KG1 (cell line): Measurements from ENCODE around the gene NCS1.

Experiments used
- DNase-seq: peaks from one replicate; lab custom pipeline; 2025; lab: John Stamatoyannopoulos, UW

NCS1 gene

DNA sequence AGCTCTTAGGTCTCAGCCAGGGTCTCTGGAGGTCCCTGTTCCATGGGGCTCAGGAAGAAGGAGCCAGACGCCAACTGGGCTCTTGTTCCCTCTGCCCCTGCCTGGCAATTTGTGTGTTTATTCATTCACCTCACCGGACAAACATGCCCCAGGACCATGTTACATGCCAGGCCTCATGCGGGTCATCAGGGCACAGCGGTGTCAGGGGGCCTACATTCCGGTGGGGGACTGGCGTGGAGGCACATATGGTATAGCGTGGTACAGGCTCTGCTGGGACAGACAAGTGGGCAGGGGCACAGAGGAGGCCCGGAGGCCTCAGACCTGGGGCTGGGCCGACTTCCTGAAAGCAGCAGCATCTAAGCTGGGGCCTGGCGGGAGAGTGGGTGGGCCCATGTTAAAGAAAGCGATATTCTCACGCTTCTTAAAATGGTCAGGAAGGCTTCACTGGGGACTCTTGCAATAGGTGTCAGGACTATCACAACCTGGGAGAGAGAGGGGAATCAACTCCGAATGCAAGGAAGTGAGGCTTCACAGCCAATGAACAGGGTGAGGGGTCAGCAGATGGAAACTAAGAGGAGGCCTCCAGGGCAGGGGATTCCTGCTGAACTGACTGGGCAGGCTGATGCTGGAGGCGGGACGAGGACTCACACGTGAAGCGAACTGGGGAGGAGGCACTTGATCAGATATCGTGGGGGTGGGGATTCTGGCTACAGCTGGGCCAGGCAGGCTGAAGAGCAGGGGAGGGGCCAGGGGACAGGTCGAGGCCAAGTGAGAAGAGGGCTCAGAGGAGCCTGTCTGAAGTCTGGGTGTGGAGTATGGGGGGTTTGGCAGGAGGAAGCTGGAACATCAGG is 41.9 kb downstream of the NCS1 start:
- no peak for DNase-seq

DNA sequence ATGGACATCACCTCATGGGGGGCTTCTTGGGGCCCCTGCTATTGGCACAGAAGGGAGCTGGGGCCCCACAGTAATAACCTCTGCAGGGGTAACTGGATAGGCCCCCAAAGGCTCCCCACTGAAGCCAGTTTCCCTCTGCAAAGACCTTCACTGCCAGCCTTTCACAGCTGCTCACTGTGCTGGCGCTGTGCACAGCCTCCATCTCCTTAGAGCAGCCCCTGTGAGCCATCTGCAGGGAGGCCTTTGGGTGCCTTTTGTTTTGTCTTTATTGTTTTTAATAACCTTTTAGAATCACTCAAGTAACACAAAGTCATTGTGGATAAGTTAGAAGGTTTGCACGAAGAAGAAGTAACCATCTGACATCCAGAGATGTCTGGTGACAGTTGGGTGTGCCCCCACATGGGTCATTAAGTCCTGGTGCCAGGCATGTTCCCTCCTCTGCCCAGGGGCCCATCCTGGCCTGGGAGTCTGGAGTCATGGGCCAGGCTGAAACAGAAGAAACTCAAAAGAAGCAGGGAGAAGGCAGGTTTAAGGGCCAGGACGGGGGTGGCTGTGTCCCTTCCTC is 42.7 kb downstream of the NCS1 start:
- no peak for DNase-seq

DNA sequence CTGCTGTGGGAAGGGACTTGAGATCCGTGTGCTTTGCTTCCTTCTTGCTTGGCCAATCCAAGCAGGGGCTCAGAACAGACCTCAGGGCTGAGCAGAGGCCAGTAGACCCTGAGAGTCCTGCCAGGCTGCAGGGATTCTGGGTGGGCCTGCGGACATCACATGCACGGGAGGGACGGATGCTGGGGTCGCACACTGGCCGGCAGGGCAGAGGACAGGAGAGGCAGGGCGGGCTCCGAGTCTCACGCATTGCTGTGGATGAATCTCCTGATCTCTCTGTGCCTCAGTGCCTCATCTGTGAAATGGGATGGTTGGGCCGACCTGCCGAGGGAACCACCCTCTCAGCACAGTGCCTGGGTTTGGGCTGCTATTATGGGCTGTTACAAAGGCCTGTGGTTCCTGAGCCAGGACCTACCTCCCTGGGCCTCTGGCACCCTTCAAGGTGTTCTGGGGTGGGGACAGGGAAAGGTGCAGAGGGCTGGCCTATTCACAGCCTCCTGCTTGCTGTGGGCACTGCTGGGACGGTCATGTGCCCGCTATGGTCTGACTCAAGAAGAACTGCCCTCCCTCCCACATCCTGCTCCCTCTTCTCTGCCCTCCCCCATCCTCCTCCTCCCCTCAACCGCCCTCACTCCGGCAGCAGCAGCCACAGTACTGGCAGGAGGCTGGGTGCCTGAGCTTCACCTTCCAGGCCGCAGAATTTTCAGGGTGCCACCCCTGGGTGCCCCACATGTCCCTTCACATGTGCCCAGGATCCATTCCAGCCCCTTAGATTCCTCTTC is 43.3 kb downstream of the NCS1 start:
- no peak for DNase-seq

DNA sequence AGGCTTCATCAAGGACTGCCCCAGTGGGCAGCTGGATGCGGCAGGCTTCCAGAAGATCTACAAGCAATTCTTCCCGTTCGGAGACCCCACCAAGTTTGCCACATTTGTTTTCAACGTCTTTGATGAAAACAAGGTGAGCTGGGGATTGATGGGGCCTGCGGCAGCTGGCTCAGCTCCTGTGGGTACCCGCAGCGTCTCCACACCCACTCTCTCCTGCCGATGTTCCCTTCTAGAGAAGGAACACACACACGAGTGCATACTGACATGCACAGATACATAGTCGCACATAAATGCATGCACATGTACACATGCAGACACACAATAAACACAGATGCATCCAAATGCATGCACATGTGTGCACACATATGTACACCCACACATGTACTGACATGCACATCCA is 45.6 kb downstream of the NCS1 start:
- no peak for DNase-seq

DNA sequence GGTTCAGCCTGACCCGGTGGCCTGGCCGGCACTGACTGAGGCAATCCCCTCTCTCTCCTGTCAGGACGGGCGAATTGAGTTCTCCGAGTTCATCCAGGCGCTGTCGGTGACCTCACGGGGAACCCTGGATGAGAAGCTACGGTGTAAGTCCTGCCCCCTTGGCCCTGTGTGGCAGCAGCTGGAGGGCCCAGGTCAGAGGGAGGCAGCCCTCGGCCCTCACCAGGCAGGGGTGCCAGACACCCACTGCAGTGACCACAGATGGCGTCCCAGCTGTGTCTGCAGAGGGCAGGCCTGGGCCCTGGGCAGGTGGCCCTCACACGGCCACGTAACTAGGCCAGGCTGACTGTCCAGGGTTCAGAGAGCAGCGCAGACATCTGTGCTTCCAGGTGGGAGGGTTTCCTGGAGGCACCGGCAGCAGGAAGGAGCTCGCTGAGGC is 47.5 kb downstream of the NCS1 start:
- DNase-seq: no peak

DNA sequence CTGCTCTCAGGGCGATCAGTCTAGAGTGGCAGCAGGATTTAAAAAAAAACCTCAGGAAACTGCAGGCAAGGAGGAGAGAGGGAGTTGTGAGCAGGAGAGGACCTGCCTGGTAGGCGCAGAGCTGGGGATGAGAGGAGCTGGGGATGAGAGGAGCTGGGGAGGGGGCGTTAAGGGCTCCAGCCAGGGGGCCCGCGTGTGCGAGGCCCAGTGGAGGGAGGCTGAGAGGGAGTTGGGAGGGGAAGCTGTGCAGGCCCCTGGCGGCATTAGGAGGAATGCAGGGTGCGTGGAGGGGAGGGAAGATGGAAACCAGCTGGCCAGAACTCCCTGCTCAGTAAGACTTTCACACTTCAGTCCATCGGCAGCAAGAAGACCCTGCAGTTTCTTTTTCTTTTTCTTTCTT is 48.1 kb downstream of the NCS1 start:
- DNase-seq: no peak

DNA sequence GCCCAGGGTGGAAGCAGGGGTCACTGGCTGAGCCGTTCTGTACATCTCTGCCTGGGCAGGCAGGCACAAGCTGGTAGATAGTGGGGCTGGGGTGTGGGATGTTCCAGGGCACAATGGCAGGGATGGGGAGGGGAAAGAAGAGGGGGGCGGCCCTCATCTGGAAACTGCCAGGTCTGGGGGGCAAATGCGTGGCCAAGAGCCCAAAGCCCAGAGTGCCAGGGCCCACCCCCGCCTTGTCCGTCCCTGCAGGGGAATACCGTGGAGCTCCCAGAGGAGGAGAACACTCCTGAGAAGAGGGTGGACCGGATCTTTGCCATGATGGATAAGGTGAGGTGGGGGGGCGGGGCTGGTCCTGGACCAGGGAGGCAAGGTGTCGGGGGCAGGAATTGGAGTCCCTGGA is 50.6 kb downstream of the NCS1 start:
- DNase-seq: no peak

DNA sequence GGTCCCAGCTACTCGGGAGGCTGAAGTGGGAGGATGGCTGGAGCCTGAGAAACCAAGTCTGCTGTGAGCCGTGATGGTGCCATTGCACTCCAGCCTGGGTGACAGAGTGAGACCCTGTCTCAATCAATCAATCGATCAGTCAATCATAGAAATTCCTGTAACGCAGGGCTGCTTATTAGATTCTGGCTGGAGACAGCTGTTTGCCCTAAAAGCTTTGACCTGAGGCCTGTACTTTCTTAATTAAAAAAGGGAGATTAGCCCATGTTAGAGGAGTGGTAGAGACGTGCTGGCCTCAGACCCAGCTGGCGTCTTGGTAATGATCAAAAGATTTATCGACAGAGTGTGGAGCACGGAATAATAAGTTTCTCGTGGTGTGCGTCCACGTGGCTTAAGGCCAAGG is 52.9 kb downstream of the NCS1 start:
- no peak for DNase-seq

DNA sequence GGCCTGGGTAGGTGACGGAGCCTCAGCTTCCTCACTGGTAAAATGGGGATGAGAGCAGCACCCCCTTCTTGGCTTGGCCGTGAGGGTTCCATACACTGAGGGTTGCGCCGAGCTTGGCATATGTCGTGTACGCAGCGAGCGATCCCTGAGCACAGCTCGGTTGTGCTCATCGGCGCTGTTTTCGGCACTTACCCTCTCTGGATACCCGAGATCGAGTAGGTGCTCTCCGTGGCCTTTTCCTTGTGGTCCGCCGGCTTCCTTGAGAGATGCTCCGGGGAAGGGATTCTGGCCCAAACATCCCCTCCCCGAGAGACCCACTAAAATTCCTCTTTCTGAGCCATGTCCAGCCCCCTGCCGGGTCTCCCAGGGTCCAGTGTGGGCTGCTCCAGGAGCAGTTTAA is 53.4 kb downstream of the NCS1 start:
- no peak for DNase-seq

DNA sequence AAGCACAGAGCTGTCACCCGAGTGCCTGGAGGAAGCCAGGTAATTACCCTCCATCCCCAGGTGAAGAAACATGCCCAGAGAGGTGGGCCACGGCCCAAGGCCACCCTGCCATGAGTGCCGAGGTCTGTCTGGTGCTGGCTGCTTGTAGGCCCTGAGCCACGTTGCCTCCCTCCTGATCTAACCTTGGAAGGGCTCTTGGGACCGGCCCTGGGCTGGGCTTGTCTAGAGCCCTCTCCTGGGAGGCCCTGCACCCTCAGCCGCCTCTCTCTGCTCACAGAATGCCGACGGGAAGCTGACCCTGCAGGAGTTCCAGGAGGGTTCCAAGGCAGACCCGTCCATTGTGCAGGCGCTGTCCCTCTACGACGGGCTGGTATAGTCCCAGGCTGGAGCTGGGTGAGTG is 53.9 kb downstream of the NCS1 start:
- no peak for DNase-seq

DNA sequence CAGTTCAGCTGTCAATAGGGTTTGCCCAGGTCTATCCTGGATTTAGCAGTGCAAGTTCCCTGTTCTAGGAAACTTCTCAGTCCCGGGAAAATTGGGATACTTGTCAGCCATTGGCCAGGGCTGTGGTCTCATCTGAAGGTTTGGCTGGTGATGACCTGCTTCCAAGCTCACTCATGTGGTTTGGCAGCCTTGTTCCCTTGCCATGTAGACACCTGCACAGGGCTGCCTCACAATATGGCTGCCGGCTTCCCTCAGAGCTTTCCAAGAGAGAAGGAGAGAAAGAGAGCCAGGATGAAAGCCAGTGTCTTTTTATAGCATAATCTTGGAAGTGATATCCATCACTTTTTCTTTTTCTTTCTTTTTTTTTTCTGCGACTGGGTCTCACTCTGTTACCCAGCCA is 55.6 kb downstream of the NCS1 start:
- no peak for DNase-seq

DNA sequence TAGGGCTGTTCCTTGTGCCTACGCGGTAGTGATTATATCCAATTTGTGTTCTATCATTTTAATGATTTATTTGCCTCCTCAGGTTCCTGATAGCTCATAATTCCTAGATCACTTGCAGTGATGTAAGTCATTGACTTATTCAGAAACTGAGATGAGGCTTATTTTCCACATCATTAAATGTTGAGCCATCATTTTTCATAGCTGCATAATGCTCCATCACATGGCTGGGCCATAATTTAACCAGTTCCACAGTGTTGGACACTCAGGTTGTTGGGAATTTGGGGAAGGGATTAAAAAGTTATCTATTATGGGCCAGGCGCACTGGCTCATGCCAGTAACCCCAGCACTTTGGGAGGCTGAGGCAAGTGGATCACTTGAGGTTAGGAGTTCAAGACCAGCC is 57.6 kb downstream of the NCS1 start:
- DNase-seq: no peak

DNA sequence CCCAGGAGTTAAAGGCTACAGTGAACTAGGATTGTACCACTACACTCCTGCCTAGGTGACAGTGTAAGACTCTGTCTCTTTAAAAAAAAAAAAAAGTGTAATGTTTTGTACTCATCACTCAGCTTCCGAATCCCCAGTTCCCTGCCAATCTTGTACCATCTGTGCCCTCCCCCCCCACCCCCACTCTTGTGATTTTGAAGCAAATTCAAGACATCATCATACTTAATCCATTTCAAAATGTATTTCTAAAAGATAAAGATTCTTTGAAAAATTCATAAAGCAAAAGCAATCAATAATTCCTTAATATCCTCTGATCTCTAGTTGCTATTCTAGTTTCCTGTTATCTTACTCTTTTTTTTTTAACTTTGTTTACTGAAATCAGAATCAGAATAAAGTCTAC is 58.4 kb downstream of the NCS1 start:
- no peak for DNase-seq

DNA sequence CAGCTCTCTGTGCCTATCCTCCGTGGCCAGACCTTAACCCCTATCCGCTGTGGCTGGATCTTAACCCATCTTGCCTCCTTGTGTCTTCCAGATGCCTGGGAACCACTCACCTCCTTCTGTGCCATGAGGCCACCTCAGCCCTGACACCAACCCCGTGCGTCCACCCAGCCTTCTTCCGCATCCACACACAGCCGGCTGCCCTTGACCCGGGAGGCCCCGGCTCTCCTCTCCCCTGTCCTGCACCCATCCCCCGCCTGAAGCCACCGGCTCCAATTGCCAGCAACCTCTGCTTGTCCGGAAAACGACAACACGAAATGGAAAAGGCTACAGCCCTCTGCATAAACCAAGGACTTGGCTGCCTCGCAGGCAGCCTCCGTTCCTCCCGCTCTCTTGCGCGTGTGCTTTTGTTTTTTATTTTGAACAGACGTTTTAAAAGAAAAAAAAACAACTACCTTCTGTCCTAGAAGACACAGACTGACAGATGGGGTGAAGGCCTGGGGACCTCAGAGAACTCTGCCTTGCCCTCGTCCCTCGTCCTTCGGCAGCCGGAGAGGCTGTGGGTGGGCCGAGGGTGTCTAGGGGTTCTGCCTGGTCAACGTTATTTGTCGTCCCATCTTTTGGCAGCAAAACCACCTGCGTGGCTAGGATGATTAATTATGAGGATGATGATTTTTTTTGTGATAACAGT is 60.8 kb downstream of the NCS1 start:
- no peak for DNase-seq

DNA sequence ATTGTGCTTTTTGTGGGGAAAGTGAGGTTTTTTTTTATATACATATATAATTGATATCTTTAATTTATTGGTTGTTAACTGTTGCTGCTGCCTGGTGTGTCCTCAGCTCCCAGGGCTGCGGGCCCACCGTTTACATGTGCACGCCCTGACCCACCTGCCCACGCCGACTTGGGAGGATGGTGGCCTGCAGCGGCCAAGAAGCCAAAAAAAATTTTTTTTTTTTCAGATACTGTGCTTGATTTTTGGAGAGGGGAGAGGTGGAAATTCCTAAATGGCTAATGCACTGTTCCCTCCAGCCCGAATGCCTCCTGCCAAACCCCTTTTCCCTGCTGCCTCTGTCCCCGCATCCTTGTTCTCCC is 61.4 kb downstream of the NCS1 start:
- no peak for DNase-seq

DNA sequence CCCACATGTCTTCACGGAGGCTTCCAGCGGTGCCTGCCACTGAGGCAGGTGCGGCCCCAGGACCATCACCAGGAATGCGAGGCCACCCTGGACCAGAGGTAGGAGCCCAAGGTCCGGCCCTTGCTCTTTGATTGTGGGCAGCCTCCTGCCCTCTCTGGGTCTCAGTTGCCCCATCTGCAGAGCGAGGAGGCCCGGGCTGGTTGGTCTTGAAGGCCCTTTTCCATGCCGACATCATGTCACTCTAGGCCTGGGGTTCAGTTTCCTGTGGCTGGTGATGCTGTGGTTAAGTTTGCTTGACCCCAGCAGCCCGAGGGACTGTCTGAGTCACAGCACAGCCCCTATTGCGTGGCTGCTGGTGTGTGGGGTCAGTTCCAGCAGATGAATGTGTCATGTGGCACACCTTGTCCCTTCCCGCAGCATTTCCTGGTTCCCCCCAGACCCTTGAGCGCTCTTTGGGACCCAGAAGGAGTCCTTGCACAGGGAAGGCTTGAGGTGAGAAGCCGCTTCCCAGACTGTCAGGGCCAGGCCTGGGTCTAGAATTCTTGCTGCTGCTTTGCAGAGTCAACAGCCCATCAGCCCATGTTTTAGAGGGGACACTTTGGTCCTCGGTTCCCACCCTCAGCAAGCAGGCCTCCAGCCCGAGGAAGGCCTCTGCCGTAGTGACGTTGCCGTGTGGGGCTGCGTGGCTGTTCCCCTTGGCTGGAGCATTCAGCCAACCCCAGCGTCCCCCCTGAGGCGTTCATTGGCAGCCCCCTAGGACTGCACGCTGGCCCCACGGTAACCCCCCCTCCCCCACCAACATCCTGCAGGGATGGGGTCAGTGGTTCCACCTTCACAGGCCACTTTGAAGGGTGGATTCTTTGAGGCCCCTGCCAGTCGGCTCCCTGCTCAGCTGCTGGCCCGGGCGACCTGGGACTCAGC is 62.4 kb downstream of the NCS1 start:
- DNase-seq: no peak

DNA sequence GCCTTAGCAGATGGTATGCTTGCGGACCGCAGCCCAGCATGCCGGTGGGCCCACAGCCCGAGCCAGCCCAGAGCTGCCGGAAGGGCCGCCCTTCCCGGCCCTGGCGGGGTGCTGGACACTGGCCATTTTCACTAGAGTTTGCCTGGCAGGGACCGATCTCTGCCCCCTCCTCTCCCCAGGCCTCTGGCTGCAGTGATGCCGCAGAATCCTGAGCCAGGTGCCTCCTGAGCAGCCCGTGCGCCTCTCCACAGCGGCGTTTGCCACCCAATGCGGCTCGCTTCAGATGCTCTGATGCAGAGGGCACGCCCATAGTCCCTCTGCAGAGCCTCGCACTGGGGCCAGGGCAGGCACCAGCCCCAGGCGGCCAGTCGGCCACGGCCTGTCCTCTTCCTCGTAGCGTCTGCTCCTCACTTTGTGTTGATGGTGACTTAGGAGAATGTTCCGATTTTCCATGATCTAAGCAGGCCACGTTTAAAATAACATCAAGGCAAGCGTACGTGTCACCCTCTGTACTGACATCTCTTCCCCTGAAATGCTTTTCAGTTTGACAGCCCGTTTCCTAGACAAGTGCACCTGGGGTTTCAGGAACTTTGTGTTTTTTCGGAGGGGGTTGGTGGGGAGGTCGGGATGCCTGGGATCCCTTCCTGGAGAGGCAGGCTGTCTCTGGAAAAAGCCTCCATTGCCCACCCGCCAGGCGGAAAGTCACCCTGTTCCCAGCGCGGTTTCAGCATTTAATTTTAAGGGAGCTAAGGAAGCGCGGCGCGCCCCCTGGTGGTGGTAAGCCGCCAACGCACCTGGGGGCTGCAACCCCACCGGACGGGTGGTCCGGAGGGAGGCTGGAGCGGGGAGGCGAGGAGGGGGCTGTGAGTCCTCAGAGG is 63.6 kb downstream of the NCS1 start:
- peak; percentile 59 for DNase-seq

DNA sequence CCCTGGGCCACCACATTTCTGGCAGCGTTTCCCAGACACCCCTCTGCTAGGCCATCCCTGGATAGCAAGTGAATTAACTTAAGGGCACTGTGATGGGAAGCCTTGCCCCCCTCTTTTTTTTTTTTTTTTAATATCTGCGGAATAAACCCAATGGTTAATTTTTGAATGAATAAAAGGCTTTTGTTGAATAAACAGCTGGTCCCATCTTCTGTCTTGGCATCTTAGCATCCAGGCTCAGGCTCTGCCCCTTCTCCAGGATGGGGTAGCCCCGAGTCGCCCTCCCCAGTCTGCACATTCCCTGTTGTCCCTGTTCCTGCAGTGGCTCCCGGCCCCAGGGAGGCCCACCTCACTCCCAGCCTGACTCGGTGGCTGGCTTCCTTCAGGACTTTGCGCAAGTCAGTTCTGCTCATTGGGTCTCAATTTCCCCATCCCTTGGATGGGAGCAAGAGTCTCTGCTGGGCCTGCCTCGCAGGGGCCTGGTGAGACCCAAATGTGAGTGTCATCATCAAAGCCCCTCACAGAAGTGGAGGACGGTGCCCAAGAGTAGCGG is 64.3 kb downstream of the NCS1 start:
- no peak for DNase-seq

DNA sequence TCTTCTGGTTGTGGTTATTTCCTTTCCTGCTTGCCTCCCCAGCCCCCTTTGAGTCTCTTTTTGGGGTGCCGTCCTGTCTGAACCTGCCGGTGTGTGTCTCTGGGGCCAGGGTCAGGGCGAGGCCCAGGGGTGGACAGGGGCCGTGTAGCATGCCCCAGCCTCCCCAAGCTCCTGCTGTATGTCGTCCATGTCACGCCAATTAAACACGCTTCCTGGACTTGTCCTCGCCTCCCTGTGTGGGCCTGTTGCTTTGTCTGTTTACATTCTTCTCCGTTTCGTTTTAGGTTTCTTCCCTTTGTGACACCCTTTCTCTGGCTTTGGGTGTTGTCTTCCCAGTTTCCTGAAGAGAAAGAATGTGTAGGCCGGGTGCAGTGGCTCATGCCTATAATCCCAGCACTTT is 64.9 kb downstream of the NCS1 start:
- no peak for DNase-seq
